ENCODE data around the gene GRB14.
A peak's percentile ranks its signal among the peaks of the same experiment; 100 is the strongest.
"Not testable (repeated sequence)": the region's sequence is repeated elsewhere in the genome, so short reads cannot be mapped to it uniquely, and the experiment has no call there.

GRB14 gene

GRCh38 chr2:164554487-164554886 lies 66.8 kb downstream of the GRB14 start:
- DNase-seq: no peak

DNA sequence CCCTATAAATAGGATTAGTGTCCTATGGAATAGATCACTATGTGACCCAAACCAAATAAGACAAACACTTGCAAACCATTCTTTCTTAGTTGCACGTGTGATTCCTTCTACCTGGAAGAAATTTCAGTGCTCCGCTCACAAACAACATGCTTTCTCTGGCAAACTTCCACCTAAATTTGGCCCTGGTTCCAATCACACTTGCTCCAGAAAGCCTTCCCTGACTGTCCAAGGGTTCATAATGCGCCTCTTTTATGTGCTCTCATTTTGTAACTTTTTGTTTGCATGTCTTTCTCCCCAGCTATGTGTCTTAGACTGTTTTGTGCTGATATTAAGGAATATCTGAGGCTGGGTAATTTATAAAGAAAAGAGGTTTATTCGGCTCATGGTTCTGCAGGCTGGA lies 69.8 kb downstream of the GRB14 start:
- no peak for DNase-seq

- DNase-seq: not testable (repeated sequence)
Observed at GRCh38 chr2:164549705-164550104, 71.6 kb downstream of the GRB14 start.

- no peak for DNase-seq
Observed at GRCh38 chr2:164545484-164545883, 75.8 kb downstream of the GRB14 start.

DNA sequence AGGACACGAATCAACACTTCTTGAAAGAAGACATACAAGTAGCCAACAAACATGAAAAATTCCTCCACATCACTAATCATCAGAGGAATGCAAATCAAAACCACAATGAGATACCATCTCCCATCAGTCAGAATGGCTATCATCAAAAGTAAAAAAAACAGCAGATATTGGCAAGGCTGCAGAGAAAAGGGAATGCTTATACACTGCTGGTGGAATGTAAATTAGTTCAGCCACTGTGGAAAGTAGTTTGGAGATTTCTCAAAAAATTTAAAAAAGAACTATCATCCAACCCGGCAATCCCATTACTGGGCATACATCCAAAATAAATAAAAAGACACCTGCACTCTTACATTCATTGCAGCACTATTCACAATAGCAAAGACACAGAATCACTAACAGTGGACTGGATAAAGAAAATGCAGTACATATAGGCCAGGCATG lies 78.7 kb downstream of the GRB14 start:
- no peak for DNase-seq

- peak; percentile 5 to 20 for DNase-seq
Observed at GRCh38 chr2:164538240-164538866, 82.9 kb downstream of the GRB14 start.

DNA sequence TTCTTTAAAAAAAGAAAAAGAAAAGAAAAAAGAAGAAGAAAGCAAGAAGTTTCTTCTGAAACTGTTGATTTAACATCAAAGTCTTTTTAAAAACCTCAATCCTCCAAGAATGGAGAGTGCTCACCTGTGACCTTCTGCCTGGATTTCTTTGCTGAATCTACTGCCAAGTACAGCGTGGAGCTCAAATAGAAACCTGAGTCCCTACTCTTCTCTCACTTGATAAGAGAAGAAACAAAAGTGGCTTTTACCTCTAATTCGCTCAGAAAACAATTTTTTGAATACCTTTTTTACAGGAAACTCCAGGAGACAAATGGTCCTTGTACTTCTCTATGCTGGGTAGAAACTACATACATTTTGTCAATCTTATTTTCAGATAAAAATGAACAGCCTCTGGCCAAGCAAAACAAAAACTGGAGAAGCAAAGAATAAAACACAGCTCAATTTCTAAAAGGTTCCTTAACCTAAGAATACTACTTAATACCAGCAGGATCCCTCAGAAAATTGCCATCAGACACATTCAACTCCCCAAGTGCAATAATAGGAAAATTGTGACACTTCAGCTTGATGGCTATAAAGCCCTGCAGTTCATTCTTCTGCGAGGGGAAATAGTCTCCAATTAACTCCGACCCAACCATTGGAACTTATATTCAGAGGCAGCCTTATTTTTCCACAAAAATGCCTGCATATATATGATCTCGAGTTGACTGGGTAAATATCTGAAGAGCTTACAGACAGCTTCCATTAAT lies 85.8 kb downstream of the GRB14 start:
- no peak for DNase-seq

DNA sequence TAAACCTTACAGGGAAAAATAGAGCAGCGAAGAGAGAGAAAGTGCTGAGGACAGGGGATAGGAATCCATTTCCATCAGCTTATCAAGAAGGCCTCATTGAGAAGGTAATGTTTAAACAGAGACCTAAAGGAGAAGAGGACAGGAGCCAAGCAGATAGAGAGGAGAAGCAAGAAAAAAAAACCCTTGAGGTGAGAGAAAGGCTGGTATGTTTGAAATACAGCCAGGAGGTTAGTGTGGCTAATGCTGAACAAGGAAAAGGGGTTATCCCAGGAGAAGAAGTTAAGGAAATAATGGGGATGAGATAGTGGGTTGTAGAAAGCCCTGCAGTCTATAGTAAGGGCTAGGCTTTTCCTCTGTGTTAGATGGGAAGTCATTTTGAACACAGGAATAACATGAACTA lies 90.8 kb downstream of the GRB14 start:
- DNase-seq: no peak

- no peak for DNase-seq
Observed at GRCh38 chr2:164523726-164524125, 97.6 kb downstream of the GRB14 start.

DNA sequence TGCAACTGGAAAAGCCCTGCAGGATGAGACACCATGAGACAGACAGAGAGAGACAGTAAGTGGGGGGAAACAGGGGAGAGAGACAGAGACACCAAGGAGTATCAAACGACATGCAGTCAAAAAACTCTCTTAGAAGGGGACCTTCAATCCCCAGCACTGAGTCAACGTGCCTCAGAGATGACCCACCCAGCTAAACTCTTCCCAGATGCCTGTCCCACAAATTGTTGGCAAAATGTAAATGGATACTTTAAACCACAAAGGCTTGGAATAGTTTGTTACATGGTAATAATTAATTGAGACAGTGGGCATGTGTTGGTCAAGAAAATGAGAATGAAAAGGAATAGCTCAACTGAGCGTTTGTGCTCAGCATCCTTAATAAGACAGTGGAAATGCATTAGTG lies 98.3 kb downstream of the GRB14 start:
- no peak for DNase-seq

DNA sequence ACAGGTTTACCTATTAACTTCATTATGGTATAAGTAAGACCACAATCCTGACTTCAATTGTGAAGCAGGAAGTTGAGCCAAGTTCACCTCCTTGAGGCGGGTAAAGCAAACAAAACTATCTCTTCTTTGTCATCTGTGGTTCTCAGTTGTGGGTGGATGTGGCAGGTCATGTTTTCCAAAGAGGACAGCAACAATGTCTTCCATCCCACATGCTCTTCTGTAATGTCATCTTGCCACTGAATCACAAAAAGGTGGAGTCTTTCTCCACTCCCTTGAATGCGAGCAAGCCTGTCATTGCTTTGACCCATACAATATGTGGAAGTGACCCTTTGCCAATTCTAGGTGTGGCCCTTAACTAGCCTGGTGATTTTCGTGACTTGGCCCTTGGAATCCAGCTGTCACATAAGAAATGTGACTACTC lies 98.7 kb downstream of the GRB14 start:
- DNase-seq: no peak

- DNase-seq: no peak
Observed at GRCh38 chr2:164515734-164516133, 105.5 kb downstream of the GRB14 start.

DNA sequence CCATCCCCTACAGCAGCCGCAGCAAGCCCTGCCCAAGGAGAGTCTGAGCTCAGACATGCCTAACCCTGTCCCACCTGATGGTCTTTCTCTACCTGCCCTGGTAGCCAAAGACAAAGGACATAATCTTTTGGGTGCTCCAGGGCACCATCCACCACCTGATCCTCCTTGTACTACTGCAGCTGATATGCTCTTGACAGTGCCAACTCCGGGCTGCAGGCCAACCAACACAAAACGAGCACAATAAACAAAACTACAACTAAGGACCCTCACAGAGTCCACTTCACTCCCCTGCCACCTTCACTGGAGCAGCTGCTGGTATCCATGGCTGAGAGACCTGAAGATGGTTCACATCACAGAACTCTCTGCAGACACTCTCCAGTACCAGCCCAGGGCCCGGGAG lies 106.3 kb downstream of the GRB14 start:
- DNase-seq: no peak

DNA sequence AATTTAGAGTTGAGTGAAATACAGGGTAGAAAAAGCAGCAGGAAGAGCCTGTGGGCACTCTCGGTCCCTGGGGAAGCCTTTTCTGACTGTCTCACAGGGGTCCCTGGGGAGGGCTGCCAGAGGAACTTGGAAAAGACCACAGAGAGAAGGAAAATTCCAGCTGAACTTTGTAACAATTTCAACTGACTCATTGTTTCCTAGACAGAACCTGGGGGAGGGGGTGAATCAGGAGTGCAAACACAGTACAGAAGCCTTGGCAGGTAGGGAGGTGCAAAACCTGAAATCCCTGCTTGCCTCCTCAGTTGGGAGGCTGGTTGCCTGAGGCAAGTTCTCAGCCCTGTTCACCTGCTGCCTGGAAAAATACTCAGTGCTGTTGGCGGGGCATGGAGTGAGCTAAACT lies 106.8 kb downstream of the GRB14 start:
- DNase-seq: no peak

- DNase-seq: no peak
Observed at GRCh38 chr2:164512871-164513270, 108.4 kb downstream of the GRB14 start.

- DNase-seq: no peak
Observed at GRCh38 chr2:164511738-164512137, 109.5 kb downstream of the GRB14 start.

GRCh38 chr2:164510895-164511294 lies 110.4 kb downstream of the GRB14 start:
- no peak for DNase-seq

- no peak for DNase-seq
Observed at GRCh38 chr2:164509137-164509877, 112.0 kb downstream of the GRB14 start.

DNA sequence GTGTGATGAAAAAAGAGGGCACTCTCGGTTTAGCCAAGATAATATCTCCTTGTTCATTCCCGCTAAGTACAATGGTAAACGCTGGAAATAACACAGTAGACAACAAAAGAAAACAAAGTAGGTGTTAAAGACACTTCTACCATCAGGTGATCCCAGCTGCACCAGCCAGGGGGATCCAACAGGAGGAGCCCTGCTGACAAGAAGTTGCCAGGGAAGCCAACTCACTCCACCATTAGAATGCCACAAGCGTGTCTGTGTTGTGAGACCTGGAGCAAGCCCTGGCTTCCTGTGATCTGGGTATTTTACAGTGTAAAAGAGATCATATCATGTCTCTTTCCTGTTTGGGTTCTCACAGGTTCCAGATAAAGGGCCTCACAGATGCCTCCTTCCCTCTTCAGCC lies 117.0 kb downstream of the GRB14 start:
- no peak for DNase-seq

DNA sequence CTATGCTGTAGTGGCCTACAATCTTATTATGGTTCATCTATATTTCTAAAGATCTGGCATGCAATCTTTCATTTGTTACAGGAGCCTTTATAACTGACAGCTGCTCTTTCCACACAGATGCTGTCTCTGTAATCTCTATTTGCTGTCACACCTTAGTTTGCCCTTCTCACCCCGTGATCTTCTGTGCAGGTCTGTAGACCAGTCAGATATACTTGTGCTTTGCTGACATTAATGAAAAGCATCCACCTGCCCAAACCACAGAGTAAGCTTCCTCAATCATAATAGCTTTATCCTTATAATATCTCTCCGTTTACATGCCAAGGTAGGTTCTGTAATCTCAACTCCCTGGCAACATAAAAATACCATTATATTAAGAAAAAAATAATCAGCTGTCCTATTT lies 122.4 kb downstream of the GRB14 start:
- DNase-seq: peak; percentile 42 to 69

DNA sequence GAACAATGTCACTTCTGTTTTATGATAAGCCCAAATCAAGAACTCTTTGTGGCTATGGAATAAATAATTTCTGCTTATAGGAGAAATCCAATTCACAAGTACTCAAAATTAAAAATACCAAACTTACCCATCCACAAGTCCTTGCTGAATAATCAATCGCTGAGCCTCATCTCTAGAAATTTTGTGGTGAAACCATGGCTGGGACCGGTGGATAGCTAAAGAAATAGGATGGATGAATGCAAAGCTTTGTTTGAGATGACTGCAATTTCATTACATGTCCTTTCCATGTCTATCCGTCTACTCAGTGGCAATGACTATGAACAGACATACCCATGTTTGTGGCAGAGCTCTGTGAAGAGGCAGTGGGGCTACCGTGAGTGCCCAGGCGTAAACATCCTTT lies 124.4 kb downstream of the GRB14 start:
- no peak for DNase-seq

DNA sequence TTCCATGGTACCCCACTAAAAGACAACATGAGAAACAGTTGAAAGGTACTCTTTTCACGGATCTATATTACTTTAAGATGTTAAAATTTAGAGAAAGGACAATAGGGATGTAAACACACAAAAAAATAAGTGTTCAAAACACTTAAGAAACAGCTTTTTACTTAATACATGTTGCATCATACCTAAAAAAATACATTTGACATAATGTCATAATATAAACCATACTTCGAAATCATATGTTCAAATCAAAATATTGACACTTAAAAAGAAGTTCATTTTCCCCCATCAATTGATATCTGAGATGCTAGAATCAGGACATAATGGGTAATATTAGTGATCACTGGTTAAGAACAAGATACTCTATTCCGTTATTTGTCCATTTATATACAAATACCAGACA lies 124.9 kb downstream of the GRB14 start:
- no peak for DNase-seq

DNA sequence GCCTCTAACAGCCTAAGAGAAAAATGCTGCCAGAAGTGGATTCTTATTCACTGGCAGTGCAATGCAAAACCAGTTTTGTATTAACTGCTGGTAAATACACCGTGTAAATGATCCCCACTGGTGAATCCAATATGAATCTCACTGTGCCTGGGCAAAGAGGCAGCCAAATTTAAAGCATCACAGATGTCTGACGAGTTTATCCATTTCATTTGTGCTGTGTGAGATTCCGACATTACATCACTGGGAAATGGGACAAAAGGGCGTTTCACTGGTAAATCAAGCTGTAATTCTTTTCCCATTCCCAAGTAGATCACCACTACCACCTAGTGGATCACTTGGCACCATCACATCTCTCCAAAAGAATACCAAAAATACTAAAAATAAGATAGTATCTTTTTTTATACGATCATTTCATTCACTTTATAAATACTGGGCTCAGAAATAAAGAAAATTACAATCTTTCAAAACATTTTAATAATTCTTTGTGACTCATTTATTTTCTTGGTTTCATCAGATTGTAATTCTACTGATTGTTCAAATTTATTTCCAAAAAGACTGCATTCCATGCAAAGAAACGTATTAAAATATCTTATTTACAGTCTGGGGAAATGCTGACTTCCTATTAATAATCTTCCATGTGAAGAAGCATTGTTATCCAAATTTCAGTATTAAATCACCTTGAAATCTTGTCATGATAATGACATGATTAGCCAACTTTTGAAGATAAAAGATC lies 125.6 kb downstream of the GRB14 start:
- DNase-seq: no peak
